HFF-Myc (cell line): ENCODE results near the gene CTNND2.

Source experiments
- DNase-seq: peaks from one replicate; pipeline ENCODE4 v3.0.0-alpha.2; 2011; ENCODE audit warnings: low read depth; ENCODE audit errors: extremely low read depth
- H3K4me3 ChIP-seq: replicated peaks from 2 replicates; pipeline ENCODE4 v1.5.1; 2011; ENCODE audit warnings: low read depth, mild to moderate bottlenecking, control low read depth, low read length
- CTCF ChIP-seq: IDR thresholded peaks from 2 replicates; pipeline ENCODE4 v1.5.1; 2012; ENCODE audit warnings: mild to moderate bottlenecking, low read depth, low read length, control low read depth; ENCODE audit errors: missing control alignments

Gene CTNND2

GRCh38 chr5:11143456-11144267, 760.6 kb downstream of the CTNND2 start:
- no peak for TF ChIP-seq CTCF
- DNase-seq, result no peak
- H3K4me3 ChIP-seq, result no peak overlapping the region

DNA sequence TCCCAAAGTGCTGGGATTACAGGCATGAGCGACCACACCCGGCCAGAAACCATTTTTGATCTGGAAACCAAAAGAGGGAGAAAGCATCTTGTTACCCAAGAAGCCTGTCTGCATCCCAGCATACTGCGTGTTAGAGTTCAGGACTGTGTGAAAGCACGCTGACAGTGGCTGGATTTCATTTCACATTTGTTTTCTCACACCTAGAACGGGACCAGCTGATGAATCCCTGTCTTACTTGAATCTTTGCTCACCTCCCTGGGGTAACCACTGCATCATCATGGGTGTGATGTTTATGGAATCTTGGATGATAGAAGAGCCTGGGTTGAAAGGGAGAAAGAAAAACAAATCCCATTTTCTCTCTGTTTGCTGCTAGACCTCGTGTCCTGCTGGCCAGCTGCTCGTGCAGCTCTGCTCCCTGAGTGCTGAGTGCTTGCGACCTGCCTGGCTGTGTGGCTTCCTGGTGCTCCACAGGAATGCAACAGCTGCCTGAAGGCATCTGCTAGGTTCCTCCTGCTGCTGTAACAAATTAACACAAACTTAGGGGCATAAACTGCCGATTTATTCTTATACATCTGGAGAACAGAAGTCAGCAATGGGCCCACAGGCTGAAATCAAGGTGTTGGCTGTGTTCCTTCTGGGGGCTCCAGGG, 764.9 kb downstream of the CTNND2 start:
- H3K4me3 ChIP-seq, result no peak overlapping the region
- DNase-seq, result peak; percentile 7
- TF ChIP-seq CTCF, result no peak

DNA sequence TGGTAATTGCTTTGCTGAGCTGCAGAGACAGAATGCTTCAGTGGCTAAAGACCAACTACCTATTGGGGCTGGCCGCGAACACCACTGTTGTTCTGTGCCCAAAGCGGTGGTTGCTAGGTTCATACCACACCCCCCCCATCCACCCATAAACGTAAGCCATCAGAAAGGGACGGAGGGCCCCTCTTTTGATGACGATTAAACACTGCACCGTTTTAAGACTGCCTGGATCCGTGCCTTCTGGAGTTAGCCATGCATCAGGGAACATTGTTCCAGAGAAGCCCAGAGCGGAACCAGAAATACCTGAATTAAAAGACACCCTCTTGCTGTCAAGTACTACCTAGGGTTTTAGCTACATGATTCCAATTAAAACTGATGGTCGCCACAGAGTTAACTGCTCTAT, 774.1 kb downstream of the CTNND2 start:
- H3K4me3 ChIP-seq, result no peak overlapping the region
- TF ChIP-seq CTCF, result no peak
- no peak for DNase-seq

- TF ChIP-seq CTCF, result no peak
- no peak overlapping the region for H3K4me3 ChIP-seq
- no peak for DNase-seq
Observed at GRCh38 chr5:11128021-11128420, 776.2 kb downstream of the CTNND2 start.

GRCh38 chr5:11126844-11127243, 777.4 kb downstream of the CTNND2 start:
- no peak for DNase-seq
- no peak overlapping the region for H3K4me3 ChIP-seq
- TF ChIP-seq CTCF, result no peak

DNA sequence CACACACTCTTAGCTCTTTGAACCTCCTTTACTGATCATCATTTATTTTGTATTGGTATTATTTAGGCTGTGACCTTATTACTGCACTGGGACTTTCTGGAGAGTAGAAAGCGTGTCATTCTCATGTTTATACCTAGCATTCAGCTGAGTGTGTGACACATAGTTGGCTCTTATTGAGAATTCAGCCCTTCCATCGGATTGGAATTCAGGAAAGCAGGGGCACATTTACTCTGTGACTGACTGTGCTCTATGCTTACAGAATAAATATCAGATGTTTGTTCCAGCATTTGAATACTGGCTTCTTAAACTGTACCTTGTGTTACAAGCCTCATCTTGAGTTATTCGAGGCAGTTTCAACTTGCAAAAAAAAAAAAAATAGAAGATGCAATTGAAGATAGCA, 782.4 kb downstream of the CTNND2 start:
- DNase-seq, result no peak
- H3K4me3 ChIP-seq, result no peak overlapping the region
- TF ChIP-seq CTCF, result no peak
